Measurements from ENCODE around the gene NRXN3.

DNA sequence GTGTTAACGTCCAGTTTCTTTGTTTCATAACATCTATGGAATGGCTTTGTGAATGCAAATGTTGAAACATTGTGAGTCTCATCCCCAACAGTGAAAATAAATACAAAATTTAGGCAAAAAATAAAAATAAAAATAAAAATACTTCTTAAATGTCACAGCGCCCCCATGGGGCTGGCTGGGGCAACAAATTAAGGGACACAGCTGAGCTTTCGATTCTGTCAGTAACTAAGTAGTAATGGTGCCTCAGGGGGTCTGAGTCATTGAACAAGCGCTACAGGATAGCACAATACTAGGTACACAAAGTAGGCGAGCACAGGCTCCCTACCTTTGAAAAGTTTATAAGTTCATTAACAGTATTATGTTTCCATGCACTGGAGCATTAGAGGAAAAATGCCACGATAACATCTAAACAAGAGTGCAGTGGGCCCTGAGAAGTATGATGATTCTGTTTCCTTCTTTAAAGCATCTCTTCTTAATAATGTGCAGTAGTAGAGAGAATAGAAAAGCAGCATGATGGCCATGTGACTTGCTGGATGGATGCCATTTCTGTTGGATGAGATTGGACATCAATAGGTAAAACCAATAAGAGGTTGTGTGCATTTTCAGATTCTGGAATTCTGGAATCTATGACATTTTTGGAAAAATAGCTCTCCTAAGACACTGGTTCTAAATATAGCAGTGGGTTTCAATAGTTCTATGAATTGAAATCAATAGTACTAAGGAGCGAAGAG lies 1374.0 kb downstream of the NRXN3 start:
- TF ChIP-seq CTCF (IDR thresholded peaks at IDR 0.05 in 2 of 3, conservative IDR thresholded peaks at IDR 0.05 in 1 of 3; ENCODE audit: borderline replicate concordance in 1 of 3, insufficient read depth in 1 of 3, low read depth in 2 of 3, low read length in 2 of 3) (peak in 1 of 3 experiments; percentile 30; a peak in 2 of 6 replicates), EZH2 (IDR thresholded peaks at IDR 0.05) (no peak), RAD21 (IDR thresholded peaks at IDR 0.05; ENCODE audit: low read depth) (no peak), MAX (IDR thresholded peaks at IDR 0.05) (no peak), POLR2A (IDR thresholded peaks at IDR 0.05; ENCODE audit: borderline replicate concordance, extremely low read depth, insufficient read depth, insufficient read length) (no peak), POLR2AphosphoS5 (IDR thresholded peaks at IDR 0.05; ENCODE audit: low read depth, low read length) (no peak), CEBPB (IDR thresholded peaks at IDR 0.05; ENCODE audit: low read depth) (no peak), SIN3A (IDR thresholded peaks at IDR 0.05; ENCODE audit: low read depth) (no peak), CBX3 (IDR thresholded peaks at IDR 0.05; ENCODE audit: low read depth) (no peak)
- TF ChIP-seq, protein P1, sequence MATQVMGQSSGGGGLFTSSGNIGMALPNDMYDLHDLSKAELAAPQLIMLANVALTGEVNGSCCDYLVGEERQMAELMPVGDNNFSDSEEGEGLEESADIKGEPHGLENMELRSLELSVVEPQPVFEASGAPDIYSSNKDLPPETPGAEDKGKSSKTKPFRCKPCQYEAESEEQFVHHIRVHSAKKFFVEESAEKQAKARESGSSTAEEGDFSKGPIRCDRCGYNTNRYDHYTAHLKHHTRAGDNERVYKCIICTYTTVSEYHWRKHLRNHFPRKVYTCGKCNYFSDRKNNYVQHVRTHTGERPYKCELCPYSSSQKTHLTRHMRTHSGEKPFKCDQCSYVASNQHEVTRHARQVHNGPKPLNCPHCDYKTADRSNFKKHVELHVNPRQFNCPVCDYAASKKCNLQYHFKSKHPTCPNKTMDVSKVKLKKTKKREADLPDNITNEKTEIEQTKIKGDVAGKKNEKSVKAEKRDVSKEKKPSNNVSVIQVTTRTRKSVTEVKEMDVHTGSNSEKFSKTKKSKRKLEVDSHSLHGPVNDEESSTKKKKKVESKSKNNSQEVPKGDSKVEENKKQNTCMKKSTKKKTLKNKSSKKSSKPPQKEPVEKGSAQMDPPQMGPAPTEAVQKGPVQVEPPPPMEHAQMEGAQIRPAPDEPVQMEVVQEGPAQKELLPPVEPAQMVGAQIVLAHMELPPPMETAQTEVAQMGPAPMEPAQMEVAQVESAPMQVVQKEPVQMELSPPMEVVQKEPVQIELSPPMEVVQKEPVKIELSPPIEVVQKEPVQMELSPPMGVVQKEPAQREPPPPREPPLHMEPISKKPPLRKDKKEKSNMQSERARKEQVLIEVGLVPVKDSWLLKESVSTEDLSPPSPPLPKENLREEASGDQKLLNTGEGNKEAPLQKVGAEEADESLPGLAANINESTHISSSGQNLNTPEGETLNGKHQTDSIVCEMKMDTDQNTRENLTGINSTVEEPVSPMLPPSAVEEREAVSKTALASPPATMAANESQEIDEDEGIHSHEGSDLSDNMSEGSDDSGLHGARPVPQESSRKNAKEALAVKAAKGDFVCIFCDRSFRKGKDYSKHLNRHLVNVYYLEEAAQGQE (IDR thresholded peaks at IDR 0.05; ENCODE audit: low read depth): no peak
- TF ChIP-seq, protein P2, sequence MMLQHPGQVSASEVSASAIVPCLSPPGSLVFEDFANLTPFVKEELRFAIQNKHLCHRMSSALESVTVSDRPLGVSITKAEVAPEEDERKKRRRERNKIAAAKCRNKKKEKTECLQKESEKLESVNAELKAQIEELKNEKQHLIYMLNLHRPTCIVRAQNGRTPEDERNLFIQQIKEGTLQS (IDR thresholded peaks at IDR 0.05): no peak

Data from HCT116 (cell line).